Parathyroid adenoma (tissue), 2 donors: ENCODE results near the gene TRPT1.
A peak's percentile ranks its signal among the peaks of the same experiment; 100 is the strongest.

ENCODE experiments used
- H2AFZ ChIP-seq: fragments of 300-600 bp; sonication (generic); one replicate; pipeline ENCODE4 v1.7.0; 2017; ENCODE audit warnings: antibody characterized with exemption, mild to moderate bottlenecking
- H3K27ac ChIP-seq: fragments of 300-600 bp; sonication (generic); one replicate; pipeline ENCODE4 v1.7.0; 2017
- H3K27me3 ChIP-seq: fragments of 300-600 bp; sonication (generic); one replicate; pipeline ENCODE4 v1.7.0; 2017; ENCODE audit warnings: low read length; ENCODE audit not compliant: control insufficient read depth, insufficient read depth
- H3K36me3 ChIP-seq: fragments of 300-600 bp; sonication (generic); one replicate; pipeline ENCODE4 v1.7.0; 2017; ENCODE audit warnings: low read length; ENCODE audit not compliant: control insufficient read depth, insufficient read depth
- H3K4me1 ChIP-seq: fragments of 300-600 bp; sonication (generic); one replicate; pipeline ENCODE4 v1.7.0; 2017; ENCODE audit warnings: control low read depth
- H3K4me2 ChIP-seq: fragments of 300-600 bp; sonication (generic); one replicate; pipeline ENCODE4 v1.7.0; 2017; ENCODE audit warnings: low read length
- H3K4me3 ChIP-seq: fragments of 300-600 bp; sonication (generic); one replicate; pipeline ENCODE4 v1.7.0; 2017; ENCODE audit warnings: low read depth, low read length
- H3K79me2 ChIP-seq: fragments of 300-600 bp; sonication (generic); one replicate; pipeline ENCODE4 v1.7.0; 2017; ENCODE audit warnings: control low read depth
- H3K9ac ChIP-seq: fragments of 300-600 bp; sonication (generic); one replicate; pipeline ENCODE4 v1.7.0; 2017; ENCODE audit warnings: mild to moderate bottlenecking
- H3K9me3 ChIP-seq: fragments of 300-600 bp; sonication (generic); one replicate; pipeline ENCODE4 v1.7.0; 2017; ENCODE audit warnings: low read length; ENCODE audit not compliant: control insufficient read depth
- TF ChIP-seq, protein P1 (sequence below): fragments of 300-600 bp; sonication (generic); IDR thresholded peaks from one replicate; pipeline ENCODE4 v1.7.0; 2017; ENCODE audit warnings: antibody characterized with exemption, mild to moderate bottlenecking
- donor health status: primary hyperparathyroidism.

The TRPT1 gene

DNA sequence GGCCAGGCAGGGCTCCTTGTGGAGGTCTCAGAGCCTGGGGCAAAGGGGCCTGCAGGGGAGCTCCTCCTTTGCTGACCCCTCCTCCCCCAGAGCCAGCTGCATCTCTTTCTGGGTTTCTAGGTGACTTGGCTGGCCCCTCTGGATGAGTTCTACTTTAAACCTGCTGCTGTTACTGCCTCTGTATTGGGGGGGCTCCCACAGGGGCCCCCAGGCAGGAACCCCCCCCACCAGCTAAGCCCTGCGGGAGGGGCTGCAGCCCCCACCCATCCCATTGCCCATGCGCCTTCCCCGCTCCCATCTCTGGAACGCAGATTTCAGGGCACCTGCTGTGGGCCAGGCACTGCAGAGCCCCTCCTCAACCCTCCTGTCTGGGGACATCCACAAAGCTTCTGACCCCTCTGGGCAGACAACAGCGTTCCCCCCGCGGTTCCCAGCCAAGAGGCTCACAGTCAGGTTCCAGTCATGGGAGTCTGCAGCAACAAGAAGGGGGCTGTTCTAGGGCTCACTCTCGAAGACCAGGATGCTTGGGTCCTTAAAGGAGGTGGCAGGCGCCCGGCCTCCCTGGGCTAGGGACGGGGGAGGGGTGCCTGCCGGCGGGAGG is 24.5 kb upstream of the TRPT1 start:
- Histone ChIP-seq H3K27ac (no peak overlapping the region), H3K9ac (no peak overlapping the region), H3K27me3 (no peaks in the 10 kb centered on the region), H2AFZ (peak overlapping the region; percentile 72), H3K36me3 (no peaks in the 10 kb centered on the region), H3K79me2 (no peaks in the 10 kb centered on the region), H3K9me3 (no peaks in the 10 kb centered on the region), H3K4me2 (peak overlapping the region; percentile 80), H3K4me1 (peaks cover 14% of the 10 kb centered on the region), H3K4me3 (no peak overlapping the region)
- TF ChIP-seq, protein P1, sequence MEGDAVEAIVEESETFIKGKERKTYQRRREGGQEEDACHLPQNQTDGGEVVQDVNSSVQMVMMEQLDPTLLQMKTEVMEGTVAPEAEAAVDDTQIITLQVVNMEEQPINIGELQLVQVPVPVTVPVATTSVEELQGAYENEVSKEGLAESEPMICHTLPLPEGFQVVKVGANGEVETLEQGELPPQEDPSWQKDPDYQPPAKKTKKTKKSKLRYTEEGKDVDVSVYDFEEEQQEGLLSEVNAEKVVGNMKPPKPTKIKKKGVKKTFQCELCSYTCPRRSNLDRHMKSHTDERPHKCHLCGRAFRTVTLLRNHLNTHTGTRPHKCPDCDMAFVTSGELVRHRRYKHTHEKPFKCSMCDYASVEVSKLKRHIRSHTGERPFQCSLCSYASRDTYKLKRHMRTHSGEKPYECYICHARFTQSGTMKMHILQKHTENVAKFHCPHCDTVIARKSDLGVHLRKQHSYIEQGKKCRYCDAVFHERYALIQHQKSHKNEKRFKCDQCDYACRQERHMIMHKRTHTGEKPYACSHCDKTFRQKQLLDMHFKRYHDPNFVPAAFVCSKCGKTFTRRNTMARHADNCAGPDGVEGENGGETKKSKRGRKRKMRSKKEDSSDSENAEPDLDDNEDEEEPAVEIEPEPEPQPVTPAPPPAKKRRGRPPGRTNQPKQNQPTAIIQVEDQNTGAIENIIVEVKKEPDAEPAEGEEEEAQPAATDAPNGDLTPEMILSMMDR: no peak

- no peaks in the 10 kb centered on the region for H3K27me3 ChIP-seq
- H3K9me3 ChIP-seq: no peaks in the 10 kb centered on the region
- TF ChIP-seq, protein P1: no peak
- H3K36me3 ChIP-seq: no peaks in the 10 kb centered on the region
- H2AFZ ChIP-seq: no peak overlapping the region
- no peak overlapping the region for H3K27ac ChIP-seq
- H3K9ac ChIP-seq: no peak overlapping the region
- H3K4me3 ChIP-seq: no peak overlapping the region
- H3K79me2 ChIP-seq: no peaks in the 10 kb centered on the region
- no peak overlapping the region for H3K4me2 ChIP-seq
- peaks cover 7% of the 10 kb centered on the region for H3K4me1 ChIP-seq
These were observed 23.8 kb upstream of the TRPT1 start for GRCh38 chr11:64249563-64250414.

- Histone ChIP-seq H3K9me3 (no peaks in the 10 kb centered on the region), H2AFZ (no peak overlapping the region), H3K9ac (no peak overlapping the region), H3K4me3 (no peak overlapping the region), H3K27ac (no peak overlapping the region), H3K4me1 (peaks cover 3% of the 10 kb centered on the region), H3K79me2 (no peaks in the 10 kb centered on the region), H3K36me3 (no peaks in the 10 kb centered on the region), H3K27me3 (no peaks in the 10 kb centered on the region), H3K4me2 (no peak overlapping the region)
- TF ChIP-seq, protein P1: no peak
These were observed 23.1 kb upstream of the TRPT1 start for GRCh38 chr11:64249038-64249437.

GRCh38 chr11:64248578-64248977 is 22.6 kb upstream of the TRPT1 start:
- no peaks in the 10 kb centered on the region for H3K9me3 ChIP-seq
- H3K4me2 ChIP-seq: no peak overlapping the region
- TF ChIP-seq, protein P1: no peak
- H2AFZ ChIP-seq: no peak overlapping the region
- no peaks in the 10 kb centered on the region for H3K36me3 ChIP-seq
- peaks cover under 1% of the 10 kb centered on the region for H3K4me1 ChIP-seq
- no peaks in the 10 kb centered on the region for H3K79me2 ChIP-seq
- no peaks in the 10 kb centered on the region for H3K27me3 ChIP-seq
- no peak overlapping the region for H3K27ac ChIP-seq
- H3K9ac ChIP-seq: no peak overlapping the region
- no peak overlapping the region for H3K4me3 ChIP-seq
